B cell (primary cell): ENCODE results near the gene MAML3. TPM values are rescaled to one million over a fixed set of nuclear protein-coding genes. Genes with fewer than 3 reads are reported as not detected.

Source experiments
- ATAC-seq: fragments of 200-7000 bp; cut with Tn5 transposase; one replicate; pipeline ENCODE4 v1.10.0; 2021; ENCODE audit warnings: low read depth, mild to moderate bottlenecking, moderate number of reproducible peaks, moderate library complexity
- CTCF ChIA-PET: fragments of 350-600 bp; sonication (Branson Sonifier 250); formaldehyde crosslinking; loops from one replicate; lab custom pipeline; 2021; ENCODE audit warnings: antibody characterized with exemption, inconsistent platforms; lab: Charles Lee
- POLR2A ChIA-PET: fragments of 350-600 bp; sonication (Branson Sonifier 250); formaldehyde crosslinking; loops from one replicate; lab custom pipeline; 2021; ENCODE audit warnings: antibody characterized with exemption; lab: Charles Lee
- DNase-seq: peaks from one replicate; pipeline ENCODE4 v3.0.0; 2013
- H2AFZ ChIP-seq: 2 replicates; pipeline ENCODE4 v1.6.1; 2012; ENCODE audit warnings: mild to moderate bottlenecking, low read depth, low read length; ENCODE audit not compliant: insufficient read depth, poor library complexity, severe bottlenecking
- H3K27ac ChIP-seq, 2 donors: 1 replicate in 1 of 2; 2 replicates in 1 of 2; pipeline ENCODE4 v1.5.1; 2012 to 2013; ENCODE audit warnings: low read length in 2 of 2, mild to moderate bottlenecking in 2 of 2, moderate library complexity in 1 of 2
- H3K27me3 ChIP-seq, 4 experiments: fragments of 200-600 bp in 1 of 4; sonication (generic) in 1 of 4; replicated peaks in 1 of 4; 1 replicate in 2 of 4; 2 replicates in 2 of 4; pipeline versions ENCODE4 v1.6.1 to v1.7.0; 2013 to 2016; ENCODE audit warnings: low read length in 3 of 4, mild to moderate bottlenecking in 2 of 4, mixed read lengths in 1 of 4, moderate library complexity in 1 of 4; ENCODE audit not compliant: insufficient read depth in 4 of 4, control insufficient read depth in 3 of 4; ENCODE audit errors: control extremely low read depth in 1 of 4
- H3K36me3 ChIP-seq, 2 experiments: replicated peaks in 1 of 2; 1 replicate in 1 of 2; 2 replicates in 1 of 2; pipeline versions ENCODE4 v1.6.1 to v1.7.1; 2013; ENCODE audit warnings: low read length in 1 of 2; ENCODE audit not compliant: insufficient read depth in 2 of 2, control insufficient read depth in 1 of 2; ENCODE audit errors: control extremely low read depth in 1 of 2, extremely low read depth in 1 of 2
- H3K4me1 ChIP-seq, 2 donors: fragments of 200-600 bp in 1 of 2; sonication (generic) in 1 of 2; 1 replicate in 1 of 2; 2 replicates in 1 of 2; pipeline versions ENCODE4 v1.5.1 to v1.6.1; 2013 to 2017; ENCODE audit warnings: low read length in 2 of 2; ENCODE audit not compliant: control insufficient read depth in 2 of 2, insufficient read depth in 2 of 2
- H3K4me2 ChIP-seq: replicated peaks from 2 replicates; pipeline ENCODE3; 2012; ENCODE audit warnings: mild to moderate bottlenecking, low read depth, low read length; ENCODE audit not compliant: poor library complexity, severe bottlenecking
- H3K4me3 ChIP-seq, 5 experiments: fragments of 200-600 bp in 1 of 5; sonication (generic) in 1 of 5; 1 replicate in 3 of 5; 2 replicates in 2 of 5; pipeline versions ENCODE4 v1.5.1 to v1.7.0; 2011 to 2016; ENCODE audit warnings: low read length in 4 of 5, mild to moderate bottlenecking in 4 of 5, low read depth in 2 of 5, control low read depth in 1 of 5, moderate library complexity in 1 of 5; ENCODE audit not compliant: insufficient read depth in 1 of 5; ENCODE audit errors: control extremely low read depth in 1 of 5, extremely low read depth in 1 of 5
- H3K79me2 ChIP-seq: fragments of 200-600 bp; sonication (generic); one replicate; pipeline ENCODE4 v1.6.0; 2016; ENCODE audit warnings: low read length; ENCODE audit not compliant: control insufficient read depth, insufficient read depth
- H3K9ac ChIP-seq: fragments of 200-600 bp; sonication (generic); 2 replicates; pipeline ENCODE4 v1.6.1; 2017; ENCODE audit warnings: mild to moderate bottlenecking, low read length, moderate library complexity
- H3K9me3 ChIP-seq, 3 donors: one replicate each; pipeline versions ENCODE4 v1.6.1 to v1.7.1; 2013; ENCODE audit warnings: low read length in 2 of 3; ENCODE audit not compliant: control insufficient read depth in 2 of 3, insufficient read depth in 1 of 3; ENCODE audit errors: control extremely low read depth in 1 of 3
- H4K20me1 ChIP-seq: 2 replicates; pipeline ENCODE4 v1.6.0; 2012; ENCODE audit warnings: mild to moderate bottlenecking, low read length; ENCODE audit not compliant: insufficient read depth, control insufficient read depth, poor library complexity, severe bottlenecking
- H3K27ac Mint-ChIP-seq: one replicate; pipeline ENCODE4 v1.8.0; 2021; ENCODE audit warnings: mixed read lengths
- H3K27me3 Mint-ChIP-seq: one replicate; pipeline ENCODE4 v1.8.0; 2021; ENCODE audit warnings: mixed read lengths
- H3K4me1 Mint-ChIP-seq: one replicate; pipeline ENCODE4 v1.8.0; 2021; ENCODE audit warnings: mixed read lengths
- H3K4me3 Mint-ChIP-seq: one replicate; pipeline ENCODE4 v1.8.0; 2021; ENCODE audit warnings: mixed read lengths
- H3K9me3 Mint-ChIP-seq: one replicate; pipeline ENCODE4 v1.8.0; 2022; ENCODE audit warnings: mixed read lengths; ENCODE audit not compliant: insufficient read depth
- CTCF ChIP-seq: fragments of 200-600 bp; IDR thresholded peaks from one replicate; pipeline ENCODE4 v1.8.0; 2022; ENCODE audit warnings: antibody characterized with exemption, mild to moderate bottlenecking
- EZH2 ChIP-seq: IDR thresholded peaks from 2 replicates; pipeline ENCODE4 v1.6.1; 2012; ENCODE audit warnings: borderline replicate concordance, low read depth, mild to moderate bottlenecking, moderate library complexity, low read length; ENCODE audit not compliant: insufficient read depth, poor library complexity, severe bottlenecking
- intact Hi-C: fragments of 100-400 bp; cut with micrococcal nuclease; formaldehyde crosslinking; loops from one replicate; pipeline ENCODE4 v1.10.0; 2022
- polyA plus RNA-seq: library from polyadenylated mRNA; depleted of rRNA; stranded (reverse); fragments of >200 nt; gene quantifications from 2 replicates; pipeline ENCODE4 v1.2.3, GENCODE V29; 2012
- total RNA-seq, 2 donors: library from RNA; stranded (reverse); fragments of 120-200 nt in 1 of 2; gene quantifications; 1 replicate in 1 of 2; 2 replicates in 1 of 2; pipeline versions ENCODE4 v1.2.3 to v1.2.4, GENCODE V29; 2013 to 2022

The MAML3 gene
- total and polyA plus RNA-seq, 2 donors (not counting 1 experiment from before 2014, with no cell fraction given), result 0.94 to 5.3 TPM

GRCh38 chr4:139907001-139907809 is 246.8 kb downstream of the MAML3 start:
- CTCF ChIA-PET, result no interaction called here

More at GRCh38 chr4:139907001-139907809, 246.8 kb downstream of the MAML3 start:
- POLR2A ChIA-PET, result no interaction called here
- TF ChIP-seq CTCF (no peak), EZH2 (no peak)
- no peaks in the 10 kb centered on the region for H3K79me2 ChIP-seq
- Mint-ChIP-seq H3K4me1 (peaks cover 1% of the 10 kb centered on the region), H3K4me3 (no peak overlapping the region), H3K27me3 (no peaks in the 10 kb centered on the region), H3K27ac (no peak overlapping the region), H3K9me3 (peaks cover 5% of the 10 kb centered on the region)
- ATAC-seq, result no peak
- H3K4me2 ChIP-seq, result no peak overlapping the region
- H3K27me3 ChIP-seq, result peaks cover 0 to under 1% (median 0%) of the 10 kb centered on the region in 4 experiments
- H3K9me3 ChIP-seq, result peaks cover 0 to 4% (median 0%) of the 10 kb centered on the region in 3 donors
- intact Hi-C loops, result no loop called here
- H3K36me3 ChIP-seq, result no peaks in the 10 kb centered on the region
- no peaks in the 10 kb centered on the region for H4K20me1 ChIP-seq
- H3K4me1 ChIP-seq, result no peaks in the 10 kb centered on the region
- H2AFZ ChIP-seq, result no peak overlapping the region
- no peak overlapping the region for H3K9ac ChIP-seq
- no peak overlapping the region for H3K27ac ChIP-seq
- no peak for DNase-seq
- no peak overlapping the region for H3K4me3 ChIP-seq
